HG02870 (cell line): Measurements from ENCODE around the gene FRMPD2.
"Not testable (repeated sequence)": the region's sequence is repeated elsewhere in the genome, so short reads cannot be mapped to it uniquely, and the experiment has no call there.

Experiments
- ATAC-seq: cut with Tn5 transposase; IDR thresholded peaks from one replicate; pipeline ENCODE4 v1.9.1; 2021; ENCODE audit warnings: mild to moderate bottlenecking, moderate library complexity; ENCODE audit not compliant: unreplicated experiment

Gene FRMPD2

GRCh38 chr10:48154211-48155140 is 120.0 kb downstream of the FRMPD2 start:
- ATAC-seq: not testable (repeated sequence)

- not testable (repeated sequence) for ATAC-seq
Observed at GRCh38 chr10:48147643-48148042, 126.9 kb downstream of the FRMPD2 start.

GRCh38 chr10:48143721-48144642 is 130.5 kb downstream of the FRMPD2 start:
- not testable (repeated sequence) for ATAC-seq

GRCh38 chr10:48140949-48141348 is 133.5 kb downstream of the FRMPD2 start:
- not testable (repeated sequence) for ATAC-seq

GRCh38 chr10:48139953-48140850 is 134.3 kb downstream of the FRMPD2 start:
- not testable (repeated sequence) for ATAC-seq

- not testable (repeated sequence) for ATAC-seq
Observed at GRCh38 chr10:48128954-48129353, 145.5 kb downstream of the FRMPD2 start.

GRCh38 chr10:48126251-48126650 is 148.2 kb downstream of the FRMPD2 start:
- ATAC-seq: not testable (repeated sequence)

- not testable (repeated sequence) for ATAC-seq
Observed at GRCh38 chr10:48125631-48126030, 148.9 kb downstream of the FRMPD2 start.

- not testable (repeated sequence) for ATAC-seq
Observed at GRCh38 chr10:48122618-48123017, 151.9 kb downstream of the FRMPD2 start.

- not testable (repeated sequence) for ATAC-seq
Observed at GRCh38 chr10:48110277-48110676, 164.2 kb downstream of the FRMPD2 start.
